ENCODE data around the gene PFN1.

PFN1 gene

DNA sequence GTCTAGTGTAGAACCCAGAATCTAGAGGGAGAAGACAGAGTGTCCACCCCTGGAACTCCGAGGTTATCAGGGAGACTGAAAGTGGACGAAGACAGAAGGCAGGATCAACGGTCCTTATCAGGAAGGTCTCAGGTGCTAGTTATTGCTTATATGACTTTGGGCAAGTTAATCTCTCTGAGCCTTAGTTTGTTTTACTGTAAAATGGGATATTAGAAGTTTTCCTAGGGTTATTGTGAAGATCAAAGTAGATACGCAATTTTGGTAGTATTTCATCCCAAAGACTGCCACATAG is 7.1 kb downstream of the PFN1 start:
- no peaks in the 10 kb centered on the region for H3K9me3 ChIP-seq (ENCODE audit: control insufficient read depth, insufficient read depth, low read length)
- peaks cover 93% of the 10 kb centered on the region for H3K36me3 ChIP-seq (ENCODE audit: control insufficient read depth, low read length)
- H3F3A ChIP-seq (ENCODE audit: control insufficient read depth, insufficient read depth), result peaks cover 51% of the 10 kb centered on the region
- H3K9me2 ChIP-seq (replicated peaks; ENCODE audit: control insufficient read depth, low read length), result no peaks in the 10 kb centered on the region
- H3K27ac ChIP-seq (ENCODE audit: low read depth, low read length), result peak overlapping the region; percentile 92
- TF ChIP-seq EZH2phosphoT487 (IDR thresholded peaks at IDR 0.05; ENCODE audit: borderline replicate concordance, low read length), result no peak
- TF ChIP-seq, protein P1, sequence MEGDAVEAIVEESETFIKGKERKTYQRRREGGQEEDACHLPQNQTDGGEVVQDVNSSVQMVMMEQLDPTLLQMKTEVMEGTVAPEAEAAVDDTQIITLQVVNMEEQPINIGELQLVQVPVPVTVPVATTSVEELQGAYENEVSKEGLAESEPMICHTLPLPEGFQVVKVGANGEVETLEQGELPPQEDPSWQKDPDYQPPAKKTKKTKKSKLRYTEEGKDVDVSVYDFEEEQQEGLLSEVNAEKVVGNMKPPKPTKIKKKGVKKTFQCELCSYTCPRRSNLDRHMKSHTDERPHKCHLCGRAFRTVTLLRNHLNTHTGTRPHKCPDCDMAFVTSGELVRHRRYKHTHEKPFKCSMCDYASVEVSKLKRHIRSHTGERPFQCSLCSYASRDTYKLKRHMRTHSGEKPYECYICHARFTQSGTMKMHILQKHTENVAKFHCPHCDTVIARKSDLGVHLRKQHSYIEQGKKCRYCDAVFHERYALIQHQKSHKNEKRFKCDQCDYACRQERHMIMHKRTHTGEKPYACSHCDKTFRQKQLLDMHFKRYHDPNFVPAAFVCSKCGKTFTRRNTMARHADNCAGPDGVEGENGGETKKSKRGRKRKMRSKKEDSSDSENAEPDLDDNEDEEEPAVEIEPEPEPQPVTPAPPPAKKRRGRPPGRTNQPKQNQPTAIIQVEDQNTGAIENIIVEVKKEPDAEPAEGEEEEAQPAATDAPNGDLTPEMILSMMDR (IDR thresholded peaks at IDR 0.05; ENCODE audit: low read depth, low read length, poor library complexity, severe bottlenecking), result no peak
- no peaks in the 10 kb centered on the region for H3K27me3 ChIP-seq (ENCODE audit: control insufficient read depth, low read length)
- H4K20me1 ChIP-seq (ENCODE audit: control insufficient read depth, insufficient read depth, low read depth, low read length), result peaks cover 7% of the 10 kb centered on the region; the same call in 1 of the 2 replicates
- H3K79me2 ChIP-seq (ENCODE audit: control insufficient read depth, low read length), result peaks cover 81% of the 10 kb centered on the region
- H3K4me3 ChIP-seq (ENCODE audit: low read length), result peak overlapping the region; percentile 90
- H3K4me1 ChIP-seq (ENCODE audit: control insufficient read depth, low read length), result peaks cover 63% of the 10 kb centered on the region
- peak overlapping the region; percentile 94 for H3K4me2 ChIP-seq (ENCODE audit: low read length)

DNA sequence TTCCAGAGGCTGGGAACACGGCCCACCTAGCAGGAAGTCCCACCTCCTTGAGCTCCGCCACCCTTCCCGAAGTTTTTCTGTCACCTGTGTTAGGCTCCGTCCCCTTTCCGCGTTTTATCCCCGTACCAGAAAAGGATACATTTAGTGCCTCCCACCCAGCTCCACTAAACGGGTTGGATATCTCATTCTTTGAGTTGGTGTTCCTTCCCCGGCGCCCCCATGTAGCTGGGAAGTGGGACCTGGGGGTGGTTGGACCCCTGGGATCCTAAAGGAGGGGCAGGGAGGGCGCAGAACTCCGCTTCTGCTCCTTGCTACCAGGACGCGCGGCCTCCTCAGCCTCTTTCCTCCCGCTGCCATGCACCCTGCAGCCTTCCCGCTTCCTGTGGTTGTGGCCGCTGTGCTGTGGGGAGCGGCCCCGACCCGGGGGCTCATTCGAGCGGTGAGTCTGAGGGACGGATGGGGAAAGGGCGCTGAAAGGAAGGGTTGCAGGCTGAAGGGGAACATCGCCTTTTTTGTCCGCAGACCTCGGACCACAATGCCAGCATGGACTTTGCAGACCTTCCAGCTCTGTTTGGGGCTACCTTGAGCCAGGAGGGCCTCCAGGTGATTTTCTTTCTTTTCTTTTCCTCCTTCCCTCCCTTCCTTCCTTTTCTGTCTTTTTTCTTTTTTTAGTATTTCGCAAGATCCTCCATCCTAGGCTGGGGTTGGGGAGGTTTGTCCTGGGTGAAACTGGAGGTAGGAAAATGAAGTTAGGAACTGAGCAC is 7.6 kb downstream of the PFN1 start:
- H3F3A ChIP-seq (ENCODE audit: control insufficient read depth, insufficient read depth), result peaks cover 46% of the 10 kb centered on the region
- peaks cover 75% of the 10 kb centered on the region for H3K79me2 ChIP-seq (ENCODE audit: control insufficient read depth, low read length)
- peaks cover 59% of the 10 kb centered on the region for H3K4me1 ChIP-seq (ENCODE audit: control insufficient read depth, low read length)
- peak overlapping the region; percentile 90 for H3K4me3 ChIP-seq (ENCODE audit: low read length)
- H4K20me1 ChIP-seq (ENCODE audit: control insufficient read depth, insufficient read depth, low read depth, low read length), result peaks cover 6% of the 10 kb centered on the region; the same call in 1 of the 2 replicates
- H3K27ac ChIP-seq (ENCODE audit: low read depth, low read length), result peak overlapping the region; percentile 92
- TF ChIP-seq, protein P1 (IDR thresholded peaks at IDR 0.05; ENCODE audit: low read depth, low read length, poor library complexity, severe bottlenecking), result no peak
- no peak for TF ChIP-seq EZH2phosphoT487 (IDR thresholded peaks at IDR 0.05; ENCODE audit: borderline replicate concordance, low read length)
- peak overlapping the region; percentile 94 for H3K4me2 ChIP-seq (ENCODE audit: low read length)
- peaks cover 93% of the 10 kb centered on the region for H3K36me3 ChIP-seq (ENCODE audit: control insufficient read depth, low read length)
- no peaks in the 10 kb centered on the region for H3K9me3 ChIP-seq (ENCODE audit: control insufficient read depth, insufficient read depth, low read length)
- H3K27me3 ChIP-seq (ENCODE audit: control insufficient read depth, low read length), result no peaks in the 10 kb centered on the region
- H3K9me2 ChIP-seq (replicated peaks; ENCODE audit: control insufficient read depth, low read length), result no peaks in the 10 kb centered on the region

DNA sequence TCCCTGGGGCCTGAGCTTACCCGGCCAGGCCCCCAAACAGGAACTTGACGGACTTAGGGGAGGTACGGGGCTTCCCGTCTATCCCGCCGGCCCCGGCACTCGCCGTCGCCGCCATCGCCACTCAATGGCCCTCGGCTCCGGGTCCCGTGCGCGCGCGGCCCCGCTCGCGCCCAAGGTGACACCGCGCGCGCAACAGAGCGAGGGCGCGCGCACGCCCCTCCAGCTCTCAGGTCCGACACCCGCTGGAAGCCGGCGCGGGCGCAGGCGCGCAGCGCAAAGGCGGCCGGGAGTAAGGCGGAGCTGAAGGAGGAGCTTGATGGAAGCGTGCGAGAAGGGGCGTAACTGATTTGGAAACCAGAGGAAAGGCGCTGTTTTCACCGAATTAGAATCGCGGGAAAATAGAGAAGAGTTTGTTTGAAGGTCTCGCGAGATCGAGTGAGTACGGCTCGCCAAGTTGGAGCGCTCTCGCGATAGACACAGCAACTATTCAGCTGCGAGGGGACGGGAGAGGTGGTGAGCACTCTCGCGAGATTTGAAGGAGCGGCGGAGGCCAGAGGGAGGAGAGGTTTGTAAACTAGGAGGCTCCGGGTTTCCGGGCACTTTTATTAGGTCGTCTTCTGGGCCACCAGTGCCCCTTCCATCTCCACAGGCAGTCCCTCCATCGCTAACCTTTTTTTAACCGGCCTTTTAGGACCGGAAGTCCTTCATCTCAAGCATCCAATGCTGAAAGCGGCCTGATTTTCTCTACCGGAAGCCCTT is 8.4 kb downstream of the PFN1 start, which contains the start of the genes RNF167 and SLC25A11:
TSS of gene RNF167 (plus strand) at position 473 of the 759 bp plus-strand sequence. CDS start 642 bp downstream, outside the sequence.
TSS of gene SLC25A11 (minus strand) at position 251 of the 759 bp plus-strand sequence. CDS start at position 115, 136 bp downstream.
- H3K4me1 ChIP-seq (ENCODE audit: control insufficient read depth, low read length), result peaks cover 53% of the 10 kb centered on the region
- H3K9me3 ChIP-seq (ENCODE audit: control insufficient read depth, insufficient read depth, low read length), result no peaks in the 10 kb centered on the region
- H3K4me3 ChIP-seq (ENCODE audit: low read length), result peak within 1 kb of the TSS; percentile 90
- H3K4me2 ChIP-seq (ENCODE audit: low read length), result peak within 1 kb of the TSS; percentile 94
- H3F3A ChIP-seq (ENCODE audit: control insufficient read depth, insufficient read depth), result peaks cover 39% of the 10 kb centered on the region
- H3K27ac ChIP-seq (ENCODE audit: low read depth, low read length), result peak within 1 kb of the TSS; percentile 92
- H3K9me2 ChIP-seq (replicated peaks; ENCODE audit: control insufficient read depth, low read length), result no peaks in the 10 kb centered on the region
- no peaks in the 10 kb centered on the region; the same call in 1 of the 2 replicates for H4K20me1 ChIP-seq (ENCODE audit: control insufficient read depth, insufficient read depth, low read depth, low read length)
- H3K79me2 ChIP-seq (ENCODE audit: control insufficient read depth, low read length), result peaks cover 68% of the 10 kb centered on the region
- H3K36me3 ChIP-seq (ENCODE audit: control insufficient read depth, low read length), result peaks cover 90% of the 10 kb centered on the region
- TF ChIP-seq EZH2phosphoT487 (IDR thresholded peaks at IDR 0.05; ENCODE audit: borderline replicate concordance, low read length), result no peak
- TF ChIP-seq, protein P1 (IDR thresholded peaks at IDR 0.05; ENCODE audit: low read depth, low read length, poor library complexity, severe bottlenecking), result no peak
- no peaks in the 10 kb centered on the region for H3K27me3 ChIP-seq (ENCODE audit: control insufficient read depth, low read length)

Data from DOHH2 (cell line).